T-helper 17 cell (primary cell): ENCODE data around the gene RBMS3. TPM values are rescaled to one million over a fixed set of nuclear protein-coding genes. Genes with fewer than 3 reads are reported as not detected.

ENCODE experiments used
- ATAC-seq: fragments of 150-1000 bp; cut with Tn5 transposase; 2 replicates; pipeline ENCODE4 v1.10.0; 2021; ENCODE audit warnings: mild to moderate bottlenecking, moderate library complexity
- DNase-seq, 3 donors: peaks; one replicate each; pipeline versions ENCODE4 v3.0.0 to v3.0.0-alpha.2; 2020 to 2021
- H3K9me3 ChIP-seq: one replicate; pipeline ENCODE4 v1.7.0; 2013; ENCODE audit warnings: low read length, mild to moderate bottlenecking; ENCODE audit not compliant: control insufficient read depth, poor library complexity, severe bottlenecking
- H3K27ac Mint-ChIP-seq: one replicate; pipeline ENCODE4 v1.8.0; 2022; ENCODE audit warnings: mild to moderate bottlenecking, moderate library complexity, mixed read lengths
- H3K27me3 Mint-ChIP-seq: one replicate; pipeline ENCODE4 v1.8.0; 2022; ENCODE audit warnings: mixed read lengths
- H3K36me3 Mint-ChIP-seq: one replicate; pipeline ENCODE4 v1.8.0; 2022; ENCODE audit warnings: low read depth, mixed read lengths
- H3K4me1 Mint-ChIP-seq: one replicate; pipeline ENCODE4 v1.8.0; 2022; ENCODE audit warnings: mild to moderate bottlenecking, mixed read lengths
- H3K4me3 Mint-ChIP-seq: one replicate; pipeline ENCODE4 v1.8.0; 2022; ENCODE audit warnings: mild to moderate bottlenecking, moderate library complexity, mixed read lengths
- total RNA-seq, 4 donors: library from RNA in 2 of 4; stranded (reverse) in 2 of 4; gene quantifications; one replicate each; pipeline ENCODE4 v1.2.3 and lab custom pipeline; 2022 to 2026

RBMS3 gene
- total RNA-seq, 2 donors from 2014 or later = 0.37 to 1.7 TPM

GRCh38 chr3:29494305-29495036 lies 213.6 kb downstream of the RBMS3 start:
- ATAC-seq (no peak), DNase-seq (no peak)
- H3K9me3 ChIP-seq = no peaks in the 10 kb centered on the region
- Mint-ChIP-seq H3K36me3 (no peaks in the 10 kb centered on the region), H3K4me3 (no peak overlapping the region), H3K4me1 (no peaks in the 10 kb centered on the region), H3K27me3 (no peaks in the 10 kb centered on the region), H3K27ac (no peak overlapping the region)

GRCh38 chr3:29497282-29497681 lies 216.4 kb downstream of the RBMS3 start:
- DNase-seq (no peak), ATAC-seq (no peak)
- Mint-ChIP-seq H3K4me1 (no peaks in the 10 kb centered on the region), H3K4me3 (no peak overlapping the region), H3K27me3 (no peaks in the 10 kb centered on the region), H3K36me3 (no peaks in the 10 kb centered on the region), H3K27ac (no peak overlapping the region)
- no peaks in the 10 kb centered on the region for H3K9me3 ChIP-seq

GRCh38 chr3:29502771-29503170 lies 221.9 kb downstream of the RBMS3 start:
- H3K4me3 Mint-ChIP-seq = no peak overlapping the region
- no peaks in the 10 kb centered on the region for H3K27me3 Mint-ChIP-seq
- no peaks in the 10 kb centered on the region for H3K9me3 ChIP-seq
- ATAC-seq (no peak), DNase-seq (no peak)
- H3K27ac Mint-ChIP-seq = no peak overlapping the region
- H3K36me3 Mint-ChIP-seq = no peaks in the 10 kb centered on the region
- no peaks in the 10 kb centered on the region for H3K4me1 Mint-ChIP-seq

GRCh38 chr3:29503314-29503713 lies 222.4 kb downstream of the RBMS3 start:
- Mint-ChIP-seq H3K36me3 (no peaks in the 10 kb centered on the region), H3K4me1 (no peaks in the 10 kb centered on the region), H3K27ac (no peak overlapping the region), H3K4me3 (no peak overlapping the region), H3K27me3 (no peaks in the 10 kb centered on the region)
- no peak for DNase-seq
- ATAC-seq = no peak
- no peaks in the 10 kb centered on the region for H3K9me3 ChIP-seq

- Mint-ChIP-seq H3K27me3 (no peaks in the 10 kb centered on the region), H3K4me3 (no peak overlapping the region), H3K27ac (no peak overlapping the region), H3K36me3 (no peaks in the 10 kb centered on the region), H3K4me1 (no peaks in the 10 kb centered on the region)
- ATAC-seq = no peak
- H3K9me3 ChIP-seq = no peaks in the 10 kb centered on the region
- DNase-seq = no peak
These were observed 223.1 kb downstream of the RBMS3 start for GRCh38 chr3:29503958-29504357.

GRCh38 chr3:29506502-29506901 lies 225.6 kb downstream of the RBMS3 start:
- Mint-ChIP-seq H3K4me3 (no peak overlapping the region), H3K27ac (no peak overlapping the region), H3K27me3 (no peaks in the 10 kb centered on the region), H3K4me1 (no peaks in the 10 kb centered on the region), H3K36me3 (no peaks in the 10 kb centered on the region)
- H3K9me3 ChIP-seq = no peaks in the 10 kb centered on the region
- no peak for DNase-seq
- ATAC-seq = no peak

- ATAC-seq = no peak
- no peaks in the 10 kb centered on the region for H3K36me3 Mint-ChIP-seq
- no peaks in the 10 kb centered on the region for H3K4me1 Mint-ChIP-seq
- no peak overlapping the region for H3K27ac Mint-ChIP-seq
- no peak for DNase-seq
- H3K4me3 Mint-ChIP-seq = no peak overlapping the region
- no peaks in the 10 kb centered on the region for H3K27me3 Mint-ChIP-seq
- no peaks in the 10 kb centered on the region for H3K9me3 ChIP-seq
These were observed 230.8 kb downstream of the RBMS3 start for GRCh38 chr3:29511701-29512100.

GRCh38 chr3:29512641-29513040 lies 231.8 kb downstream of the RBMS3 start:
- no peak for ATAC-seq
- no peaks in the 10 kb centered on the region for H3K27me3 Mint-ChIP-seq
- H3K4me3 Mint-ChIP-seq = no peak overlapping the region
- no peak for DNase-seq
- no peaks in the 10 kb centered on the region for H3K4me1 Mint-ChIP-seq
- no peaks in the 10 kb centered on the region for H3K36me3 Mint-ChIP-seq
- H3K27ac Mint-ChIP-seq = no peak overlapping the region
- H3K9me3 ChIP-seq = no peaks in the 10 kb centered on the region

GRCh38 chr3:29513236-29513635 lies 232.4 kb downstream of the RBMS3 start:
- no peak overlapping the region for H3K4me3 Mint-ChIP-seq
- H3K9me3 ChIP-seq = no peaks in the 10 kb centered on the region
- DNase-seq = no peak
- H3K4me1 Mint-ChIP-seq = no peaks in the 10 kb centered on the region
- H3K27ac Mint-ChIP-seq = no peak overlapping the region
- no peak for ATAC-seq
- no peaks in the 10 kb centered on the region for H3K36me3 Mint-ChIP-seq
- no peaks in the 10 kb centered on the region for H3K27me3 Mint-ChIP-seq

GRCh38 chr3:29514170-29514569 lies 233.3 kb downstream of the RBMS3 start:
- H3K4me3 Mint-ChIP-seq = no peak overlapping the region
- no peaks in the 10 kb centered on the region for H3K36me3 Mint-ChIP-seq
- H3K9me3 ChIP-seq = no peaks in the 10 kb centered on the region
- no peak for ATAC-seq
- H3K27me3 Mint-ChIP-seq = no peaks in the 10 kb centered on the region
- H3K4me1 Mint-ChIP-seq = no peaks in the 10 kb centered on the region
- no peak overlapping the region for H3K27ac Mint-ChIP-seq
- no peak for DNase-seq

GRCh38 chr3:29514912-29515311 lies 234.0 kb downstream of the RBMS3 start:
- ATAC-seq (no peak), DNase-seq (no peak)
- H3K9me3 ChIP-seq = no peaks in the 10 kb centered on the region
- Mint-ChIP-seq H3K4me1 (no peaks in the 10 kb centered on the region), H3K36me3 (no peaks in the 10 kb centered on the region), H3K4me3 (no peak overlapping the region), H3K27ac (no peak overlapping the region), H3K27me3 (no peaks in the 10 kb centered on the region)

- H3K4me1 Mint-ChIP-seq = no peaks in the 10 kb centered on the region
- H3K27ac Mint-ChIP-seq = no peak overlapping the region
- H3K9me3 ChIP-seq = no peaks in the 10 kb centered on the region
- no peak overlapping the region for H3K4me3 Mint-ChIP-seq
- DNase-seq (no peak), ATAC-seq (no peak)
- no peaks in the 10 kb centered on the region for H3K27me3 Mint-ChIP-seq
- H3K36me3 Mint-ChIP-seq = no peaks in the 10 kb centered on the region
These were observed 234.6 kb downstream of the RBMS3 start for GRCh38 chr3:29515451-29515850.

- Mint-ChIP-seq H3K4me3 (no peak overlapping the region), H3K36me3 (no peaks in the 10 kb centered on the region), H3K27ac (no peak overlapping the region), H3K27me3 (no peaks in the 10 kb centered on the region), H3K4me1 (no peaks in the 10 kb centered on the region)
- no peaks in the 10 kb centered on the region for H3K9me3 ChIP-seq
- ATAC-seq (no peak), DNase-seq (no peak)
These were observed 235.3 kb downstream of the RBMS3 start for GRCh38 chr3:29516164-29516563.

- no peaks in the 10 kb centered on the region for H3K9me3 ChIP-seq
- DNase-seq (no peak), ATAC-seq (no peak)
- Mint-ChIP-seq H3K4me3 (no peak overlapping the region), H3K27me3 (no peaks in the 10 kb centered on the region), H3K4me1 (no peaks in the 10 kb centered on the region), H3K36me3 (no peaks in the 10 kb centered on the region), H3K27ac (no peak overlapping the region)
These were observed 239.9 kb downstream of the RBMS3 start for GRCh38 chr3:29520764-29521163.
